ENCODE data around the gene ZNF70.

GRCh38 chr22:23779083-23779482 is 28.2 kb upstream of the ZNF70 start:
- TF ChIP-seq POLR2A (IDR thresholded peaks at IDR 0.05) (no peak), CTCF (IDR thresholded peaks at IDR 0.05) (no peak), POLR2AphosphoS5 (IDR thresholded peaks at IDR 0.05) (no peak), EP300 (IDR thresholded peaks at IDR 0.05) (no peak)

All from gastroesophageal sphincter (tissue), 3 donors.